Neural progenitor cell (in vitro differentiated cells): Measurements from ENCODE around the gene IGSF21. TPM values are rescaled to one million over a fixed set of nuclear protein-coding genes. Genes with fewer than 3 reads are reported as not detected.

Experiments
- DNase-seq: peaks from one replicate; pipeline ENCODE4 v3.0.0-alpha.2; 2016; ENCODE audit warnings: low spot score
- H2AFZ ChIP-seq: fragments of 200-600 bp; sonication (generic); replicated peaks from 2 replicates; pipeline ENCODE4 v1.6.1; 2016; ENCODE audit warnings: antibody characterized with exemption
- H3F3A ChIP-seq: fragments of 200-600 bp; sonication (generic); 2 replicates; pipeline ENCODE4 v1.6.1; 2016; ENCODE audit warnings: antibody characterized with exemption, low read depth
- H3K27ac ChIP-seq: fragments of 200-600 bp; sonication (generic); 2 replicates; pipeline ENCODE4 v1.5.1; 2016; ENCODE audit warnings: mild to moderate bottlenecking
- H3K27me3 ChIP-seq: fragments of 200-600 bp; sonication (generic); 2 replicates; pipeline ENCODE4 v1.6.1; 2016; ENCODE audit warnings: mild to moderate bottlenecking, moderate library complexity
- H3K36me3 ChIP-seq: fragments of 200-600 bp; sonication (generic); 2 replicates; pipeline ENCODE4 v1.5.1; 2016
- H3K4me1 ChIP-seq: fragments of 200-600 bp; sonication (generic); 2 replicates; pipeline ENCODE4 v1.6.1; 2016; ENCODE audit warnings: mixed run types
- H3K4me2 ChIP-seq: fragments of 200-600 bp; sonication (generic); 2 replicates; pipeline ENCODE4 v1.6.1; 2016
- H3K4me3 ChIP-seq: fragments of 200-600 bp; sonication (generic); 2 replicates; pipeline ENCODE4 v1.5.1; 2016
- H3K79me2 ChIP-seq: fragments of 200-600 bp; sonication (generic); 2 replicates; pipeline ENCODE4 v1.6.1; 2016; ENCODE audit warnings: low read depth
- H3K9ac ChIP-seq: fragments of 200-600 bp; sonication (generic); 2 replicates; pipeline ENCODE4 v1.6.1; 2016
- H3K9me3 ChIP-seq: fragments of 200-600 bp; sonication (generic); 2 replicates; pipeline ENCODE4 v1.5.1; 2016; ENCODE audit warnings: low read depth
- H4K20me1 ChIP-seq: fragments of 200-600 bp; sonication (generic); 2 replicates; pipeline ENCODE4 v1.6.1; 2016; ENCODE audit warnings: low read depth
- H3K27ac Mint-ChIP-seq: 3 replicates; pipeline ENCODE4 v1.8.0; 2021; ENCODE audit warnings: mixed read lengths
- H3K27me3 Mint-ChIP-seq: 2 replicates; pipeline ENCODE4 v1.8.0; 2022; ENCODE audit warnings: low read depth, mild to moderate bottlenecking, inconsistent platforms, moderate library complexity, mixed read lengths; ENCODE audit not compliant: insufficient read depth
- H3K36me3 Mint-ChIP-seq: 3 replicates; pipeline ENCODE4 v1.8.0; 2021; ENCODE audit warnings: mixed read lengths
- H3K4me1 Mint-ChIP-seq: 3 replicates; pipeline ENCODE4 v1.8.0; 2021; ENCODE audit warnings: mixed read lengths
- H3K4me3 Mint-ChIP-seq: 3 replicates; pipeline ENCODE4 v1.8.0; 2021; ENCODE audit warnings: mild to moderate bottlenecking, moderate library complexity, mixed read lengths
- H3K9me3 Mint-ChIP-seq: 3 replicates; pipeline ENCODE4 v1.8.0; 2020; ENCODE audit warnings: mixed read lengths
- EZH2 ChIP-seq: fragments of 200-600 bp; sonication (generic); IDR thresholded peaks from 2 replicates; pipeline ENCODE4 v1.6.1; 2017; ENCODE audit warnings: antibody characterized with exemption, mild to moderate bottlenecking, moderate library complexity
- EZH2phosphoT487 ChIP-seq: fragments of 200-600 bp; sonication (generic); IDR thresholded peaks from 2 replicates; pipeline ENCODE4 v1.6.1; 2017; ENCODE audit warnings: antibody characterized with exemption
- total RNA-seq: library from RNA; depleted of rRNA; stranded (reverse); fragments of >200 nt; gene quantifications from 2 replicates; pipeline ENCODE4 v1.2.3, GENCODE V29; 2015; ENCODE audit warnings: low replicate concordance
- TF ChIP-seq, protein P1 (sequence below): fragments of 200-600 bp; sonication (generic); IDR thresholded peaks from 2 replicates; pipeline ENCODE4 v1.5.1; 2017; ENCODE audit warnings: antibody characterized with exemption, mild to moderate bottlenecking

The IGSF21 gene
- total RNA-seq, 1 donor from 2014 or later = 1.7 TPM

DNA sequence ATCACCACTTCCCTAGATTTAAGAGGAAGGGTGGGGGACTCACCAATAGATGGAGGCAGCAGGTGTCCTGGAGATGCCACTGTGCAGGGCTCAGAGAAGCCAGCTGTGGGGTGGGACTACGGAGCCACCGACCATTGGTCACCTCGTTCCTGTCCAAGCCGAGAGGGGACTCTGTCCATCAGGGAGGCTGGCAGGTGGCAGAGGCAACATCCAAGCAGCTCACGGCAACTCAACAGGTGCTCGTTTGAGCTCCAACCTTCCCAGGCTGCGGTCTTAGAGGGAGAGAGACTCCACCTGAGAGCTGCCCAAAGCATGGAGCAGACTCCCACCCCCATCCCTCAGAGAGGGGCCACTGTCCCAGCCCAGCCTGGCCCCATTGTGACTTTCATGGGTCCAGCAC lies 71.4 kb downstream of the IGSF21 start:
- peaks cover 22% of the 10 kb centered on the region for H3F3A ChIP-seq
- peaks cover 41% of the 10 kb centered on the region for H3K4me1 ChIP-seq
- no peak overlapping the region for H3K9ac ChIP-seq
- H2AFZ ChIP-seq = no peak overlapping the region
- H3K4me3 ChIP-seq = no peak overlapping the region
- H3K27me3 ChIP-seq = no peaks in the 10 kb centered on the region
- H4K20me1 ChIP-seq = peaks cover 12% of the 10 kb centered on the region
- no peak overlapping the region for H3K27ac ChIP-seq
- no peak overlapping the region for H3K4me3 Mint-ChIP-seq
- H3K36me3 ChIP-seq = no peaks in the 10 kb centered on the region
- no peaks in the 10 kb centered on the region for H3K79me2 ChIP-seq
- H3K27ac Mint-ChIP-seq = no peak overlapping the region
- no peaks in the 10 kb centered on the region for H3K9me3 Mint-ChIP-seq
- no peak overlapping the region for H3K4me2 ChIP-seq
- peaks cover 31% of the 10 kb centered on the region for H3K4me1 Mint-ChIP-seq
- TF ChIP-seq EZH2phosphoT487 (no peak), EZH2 (no peak)
- TF ChIP-seq, protein P1, sequence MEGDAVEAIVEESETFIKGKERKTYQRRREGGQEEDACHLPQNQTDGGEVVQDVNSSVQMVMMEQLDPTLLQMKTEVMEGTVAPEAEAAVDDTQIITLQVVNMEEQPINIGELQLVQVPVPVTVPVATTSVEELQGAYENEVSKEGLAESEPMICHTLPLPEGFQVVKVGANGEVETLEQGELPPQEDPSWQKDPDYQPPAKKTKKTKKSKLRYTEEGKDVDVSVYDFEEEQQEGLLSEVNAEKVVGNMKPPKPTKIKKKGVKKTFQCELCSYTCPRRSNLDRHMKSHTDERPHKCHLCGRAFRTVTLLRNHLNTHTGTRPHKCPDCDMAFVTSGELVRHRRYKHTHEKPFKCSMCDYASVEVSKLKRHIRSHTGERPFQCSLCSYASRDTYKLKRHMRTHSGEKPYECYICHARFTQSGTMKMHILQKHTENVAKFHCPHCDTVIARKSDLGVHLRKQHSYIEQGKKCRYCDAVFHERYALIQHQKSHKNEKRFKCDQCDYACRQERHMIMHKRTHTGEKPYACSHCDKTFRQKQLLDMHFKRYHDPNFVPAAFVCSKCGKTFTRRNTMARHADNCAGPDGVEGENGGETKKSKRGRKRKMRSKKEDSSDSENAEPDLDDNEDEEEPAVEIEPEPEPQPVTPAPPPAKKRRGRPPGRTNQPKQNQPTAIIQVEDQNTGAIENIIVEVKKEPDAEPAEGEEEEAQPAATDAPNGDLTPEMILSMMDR = no peak
- peaks cover 8% of the 10 kb centered on the region for H3K27me3 Mint-ChIP-seq
- DNase-seq = no peak
- no peaks in the 10 kb centered on the region for H3K36me3 Mint-ChIP-seq
- H3K9me3 ChIP-seq = no peaks in the 10 kb centered on the region

DNA sequence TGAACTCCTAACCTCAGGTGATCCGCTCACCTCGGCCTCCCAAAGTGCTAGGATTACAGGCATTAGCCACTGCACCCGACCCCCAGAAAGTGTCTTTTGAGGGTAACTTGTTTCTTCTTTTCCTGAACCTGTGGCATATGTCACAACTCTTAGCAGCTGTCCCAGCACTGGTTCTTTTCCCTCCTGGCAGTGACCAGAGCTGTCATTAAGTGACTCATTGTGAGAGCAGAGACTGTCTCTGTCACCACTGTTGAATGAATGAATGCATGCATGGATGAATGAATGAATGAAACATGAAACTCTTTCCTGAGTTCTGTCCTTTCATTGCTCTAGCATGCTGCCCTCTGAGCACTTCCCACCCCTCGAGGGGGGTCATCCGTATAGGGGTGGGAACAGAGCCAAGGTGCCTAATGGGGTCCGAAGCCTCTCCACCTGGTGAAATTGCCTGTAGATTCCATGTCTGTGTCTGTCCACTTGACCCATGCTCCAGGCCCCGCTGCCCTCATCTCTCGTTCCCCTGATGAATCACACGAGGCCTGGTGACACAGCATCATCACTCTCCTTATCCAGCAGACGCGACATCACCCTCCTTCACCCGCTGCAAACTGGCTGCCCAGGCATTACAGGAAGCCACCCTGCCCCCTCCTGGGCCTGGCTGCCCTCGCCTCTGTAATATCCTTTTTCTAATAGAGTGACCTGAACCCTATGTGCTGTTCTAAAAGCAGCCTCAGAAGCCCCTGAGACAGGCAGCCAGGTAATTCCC lies 75.0 kb downstream of the IGSF21 start:
- DNase-seq = no peak
- H3K27ac Mint-ChIP-seq = no peak overlapping the region
- no peak overlapping the region for H3K27ac ChIP-seq
- no peak overlapping the region for H2AFZ ChIP-seq
- peaks cover 12% of the 10 kb centered on the region for H3K4me1 ChIP-seq
- no peaks in the 10 kb centered on the region for H3K9me3 ChIP-seq
- no peak overlapping the region for H3K4me2 ChIP-seq
- H3K79me2 ChIP-seq = no peaks in the 10 kb centered on the region
- H3F3A ChIP-seq = peaks cover 1% of the 10 kb centered on the region
- no peaks in the 10 kb centered on the region for H4K20me1 ChIP-seq
- H3K36me3 Mint-ChIP-seq = no peaks in the 10 kb centered on the region
- H3K27me3 ChIP-seq = no peaks in the 10 kb centered on the region
- H3K9ac ChIP-seq = no peak overlapping the region
- H3K36me3 ChIP-seq = no peaks in the 10 kb centered on the region
- peaks cover 7% of the 10 kb centered on the region for H3K27me3 Mint-ChIP-seq
- peaks cover 13% of the 10 kb centered on the region for H3K4me1 Mint-ChIP-seq
- TF ChIP-seq EZH2 = no peak
- TF ChIP-seq, protein P1 = no peak
- TF ChIP-seq EZH2phosphoT487 = no peak
- no peaks in the 10 kb centered on the region for H3K9me3 Mint-ChIP-seq
- H3K4me3 Mint-ChIP-seq = no peak overlapping the region
- no peak overlapping the region for H3K4me3 ChIP-seq

DNA sequence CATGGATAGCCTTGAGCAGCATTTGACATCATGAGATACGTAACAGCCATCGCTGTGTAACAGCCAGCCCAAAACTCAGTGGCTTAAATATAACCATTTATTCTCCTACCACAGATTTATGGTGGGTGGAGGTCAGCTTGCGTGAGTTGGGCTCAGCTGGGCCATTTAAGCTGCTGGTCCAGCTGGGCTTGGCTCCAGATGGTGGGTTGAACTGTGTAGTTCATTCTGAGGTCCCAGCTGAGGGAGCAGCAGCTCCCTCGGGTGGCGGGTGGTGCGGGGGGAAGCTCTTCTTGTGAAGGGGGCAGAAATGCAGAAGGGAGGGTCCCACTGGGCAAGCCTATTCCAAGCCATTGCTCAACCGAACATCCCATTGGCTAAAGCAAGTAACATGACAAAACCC lies 75.9 kb downstream of the IGSF21 start:
- H3K4me1 Mint-ChIP-seq = peaks cover 10% of the 10 kb centered on the region
- no peak overlapping the region for H2AFZ ChIP-seq
- no peak overlapping the region for H3K9ac ChIP-seq
- peak overlapping the region; percentile 46 for H3K27ac Mint-ChIP-seq
- H3K27me3 ChIP-seq = no peaks in the 10 kb centered on the region
- H3K36me3 Mint-ChIP-seq = no peaks in the 10 kb centered on the region
- H3K79me2 ChIP-seq = no peaks in the 10 kb centered on the region
- no peaks in the 10 kb centered on the region for H3K9me3 ChIP-seq
- H4K20me1 ChIP-seq = no peaks in the 10 kb centered on the region
- no peak for DNase-seq
- TF ChIP-seq EZH2 = no peak
- TF ChIP-seq, protein P1 = no peak
- no peak overlapping the region for H3K4me3 Mint-ChIP-seq
- no peaks in the 10 kb centered on the region for H3K36me3 ChIP-seq
- H3K27me3 Mint-ChIP-seq = peaks cover 7% of the 10 kb centered on the region
- peaks cover 3% of the 10 kb centered on the region for H3K4me1 ChIP-seq
- no peak overlapping the region for H3K27ac ChIP-seq
- H3K4me3 ChIP-seq = no peak overlapping the region
- H3F3A ChIP-seq = no peaks in the 10 kb centered on the region
- H3K4me2 ChIP-seq = no peak overlapping the region
- no peaks in the 10 kb centered on the region for H3K9me3 Mint-ChIP-seq
